Thyroid gland (tissue), 4 donors: ENCODE data around the gene SYNGAP1. TPM values are rescaled to one million over a fixed set of nuclear protein-coding genes. Genes with fewer than 3 reads are reported as not detected.

Experiments
- DNase-seq, 2 donors: peaks; one replicate each; pipeline ENCODE4 v3.0.0-alpha.2; 2019
- H3K27ac ChIP-seq, 3 donors: fragments of 200-600 bp; sonication (generic); 1 replicate in 2 of 3; 2 replicates in 1 of 3; pipeline ENCODE4 v1.5.1; 2016 to 2019; ENCODE audit warnings: mild to moderate bottlenecking in 1 of 3, moderate library complexity in 1 of 3
- H3K27me3 ChIP-seq: fragments of 200-600 bp; sonication (generic); one replicate; pipeline ENCODE4 v1.5.1; 2019
- H3K36me3 ChIP-seq, 2 donors: fragments of 200-600 bp; sonication (generic); one replicate each; pipeline ENCODE4 v1.5.1; 2016 to 2019
- H3K4me1 ChIP-seq, 2 donors: fragments of 200-600 bp; sonication (generic); one replicate each; pipeline ENCODE4 v1.5.1; 2017 to 2019
- H3K4me3 ChIP-seq, 3 donors: fragments of 200-600 bp; sonication (generic); replicated peaks in 1 of 3; 1 replicate in 2 of 3; 2 replicates in 1 of 3; pipeline ENCODE4 v1.5.1; 2016; ENCODE audit warnings: mild to moderate bottlenecking in 1 of 3
- H3K9me3 ChIP-seq: fragments of 200-600 bp; sonication (generic); one replicate; pipeline ENCODE4 v1.5.1; 2017
- POLR2A ChIP-seq, 2 donors: fragments of 450-650 bp; IDR thresholded peaks; one replicate each; pipeline ENCODE4 v1.6.1; 2017; ENCODE audit warnings: antibody characterized with exemption in 2 of 2, mild to moderate bottlenecking in 2 of 2, moderate library complexity in 1 of 2
- WGBS, 2 donors: methylation state at CpG; one replicate each; pipeline ENCODE4 v1.1.5; 2017; 5-methylcytosine and 5-hydroxymethylcytosine counted together
- intact Hi-C: fragments of 100-400 bp; cut with DNase I; formaldehyde crosslinking; loops from one replicate; pipeline ENCODE4 v1.15.1; 2023
- total RNA-seq, 4 donors: library from RNA; depleted of rRNA; stranded (reverse); fragments of >200 nt; gene quantifications; one replicate each; pipeline ENCODE4 v1.2.3, GENCODE V29; 2016
- TF ChIP-seq, protein P1 (sequence below), 6 experiments: fragments of 200-600 bp in 3 of 6; fragments of 450-650 bp in 3 of 6; sonication (generic) in 3 of 6; IDR thresholded peaks; one replicate each; pipeline ENCODE4 v1.5.1; 2016 to 2019; ENCODE audit warnings: antibody characterized with exemption in 6 of 6, mild to moderate bottlenecking in 2 of 6, inconsistent platforms in 1 of 6, moderate library complexity in 1 of 6

Gene SYNGAP1
- total RNA-seq, 4 donors from 2014 or later = 10.0 to 15.3 (median 12.2) TPM

GRCh38 chr6:33433001-33433543 lies 13.2 kb downstream of the SYNGAP1 start:
- Histone ChIP-seq H3K27ac (no peak overlapping the region), H3K4me1 (peaks cover 6 to 11% of the 10 kb centered on the region in 2 donors), H3K9me3 (no peaks in the 10 kb centered on the region), H3K27me3 (no peaks in the 10 kb centered on the region), H3K36me3 (peaks cover 20% of the 10 kb centered on the region in 2 donors), H3K4me3 (no peak overlapping the region)
- no peak for TF ChIP-seq POLR2A (IDR thresholded peaks at IDR 0.05)
- TF ChIP-seq, protein P1, sequence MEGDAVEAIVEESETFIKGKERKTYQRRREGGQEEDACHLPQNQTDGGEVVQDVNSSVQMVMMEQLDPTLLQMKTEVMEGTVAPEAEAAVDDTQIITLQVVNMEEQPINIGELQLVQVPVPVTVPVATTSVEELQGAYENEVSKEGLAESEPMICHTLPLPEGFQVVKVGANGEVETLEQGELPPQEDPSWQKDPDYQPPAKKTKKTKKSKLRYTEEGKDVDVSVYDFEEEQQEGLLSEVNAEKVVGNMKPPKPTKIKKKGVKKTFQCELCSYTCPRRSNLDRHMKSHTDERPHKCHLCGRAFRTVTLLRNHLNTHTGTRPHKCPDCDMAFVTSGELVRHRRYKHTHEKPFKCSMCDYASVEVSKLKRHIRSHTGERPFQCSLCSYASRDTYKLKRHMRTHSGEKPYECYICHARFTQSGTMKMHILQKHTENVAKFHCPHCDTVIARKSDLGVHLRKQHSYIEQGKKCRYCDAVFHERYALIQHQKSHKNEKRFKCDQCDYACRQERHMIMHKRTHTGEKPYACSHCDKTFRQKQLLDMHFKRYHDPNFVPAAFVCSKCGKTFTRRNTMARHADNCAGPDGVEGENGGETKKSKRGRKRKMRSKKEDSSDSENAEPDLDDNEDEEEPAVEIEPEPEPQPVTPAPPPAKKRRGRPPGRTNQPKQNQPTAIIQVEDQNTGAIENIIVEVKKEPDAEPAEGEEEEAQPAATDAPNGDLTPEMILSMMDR (IDR thresholded peaks at IDR 0.05) = no peak
- DNase-seq = no peak
- WGBS, 2 donors = 100% methylated on average over 1 of the region's 1 CpG
- intact Hi-C loops = no loop called here

DNA sequence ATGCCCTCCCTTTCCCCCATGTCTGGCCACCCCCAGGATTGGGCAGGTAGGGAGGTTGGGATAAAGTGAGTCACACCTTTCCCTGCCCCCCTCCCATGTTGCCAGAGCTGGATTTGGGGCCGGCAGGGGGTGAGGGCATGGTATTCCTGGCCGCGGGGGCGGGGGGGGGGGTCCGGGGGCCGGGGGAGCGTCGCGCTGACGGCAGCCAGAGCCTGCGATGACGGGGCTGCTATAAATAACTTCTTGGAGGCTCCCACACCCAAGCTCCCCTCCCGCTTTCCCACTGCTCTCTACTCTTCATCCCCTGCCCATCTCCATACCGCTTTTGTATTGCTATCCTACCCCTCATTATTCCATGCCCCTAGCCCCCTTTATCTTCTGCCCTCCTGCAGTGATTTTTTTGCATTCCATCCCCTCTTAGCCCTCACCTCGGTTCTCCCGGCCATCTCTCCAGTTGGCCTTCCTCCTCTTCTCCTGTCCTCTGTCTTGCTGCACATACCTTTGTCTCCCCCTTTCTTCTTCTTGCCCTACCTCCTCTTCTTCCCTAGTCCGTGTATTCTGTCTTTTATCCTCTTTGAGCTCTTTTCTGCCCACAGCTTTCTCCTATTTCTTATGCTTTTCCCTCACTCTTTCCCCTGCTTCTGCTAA lies 13.8 kb downstream of the SYNGAP1 start:
- intact Hi-C loops = no loop called here
- 42 to 51% methylated on average over 13 to 15 of the region's 17 CpGs for WGBS, 2 donors

DNA sequence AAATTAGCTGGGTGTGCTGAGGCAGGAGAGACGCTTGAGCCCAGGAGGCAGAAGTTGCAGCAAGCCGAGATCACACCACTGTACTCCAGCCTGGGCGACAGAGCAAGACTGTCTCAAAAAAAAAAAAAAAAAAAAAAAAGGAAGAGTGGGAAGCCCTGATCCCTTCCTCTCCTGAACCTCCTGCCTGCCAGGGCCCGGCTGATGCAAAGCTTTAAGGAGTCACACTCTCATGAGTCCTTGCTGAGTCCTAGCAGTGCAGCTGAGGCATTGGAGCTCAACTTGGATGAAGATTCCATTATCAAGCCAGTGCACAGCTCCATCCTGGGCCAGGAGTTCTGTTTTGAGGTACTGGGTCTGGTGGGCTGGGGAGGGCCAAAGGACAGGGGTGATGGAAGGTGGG lies 15.1 kb downstream of the SYNGAP1 start:
- no peak overlapping the region for H3K27ac ChIP-seq
- peaks cover 0 to 5% of the 10 kb centered on the region in 2 donors for H3K4me1 ChIP-seq
- DNase-seq = no peak
- H3K9me3 ChIP-seq = no peaks in the 10 kb centered on the region
- 87 to 94% methylated on average over 4 of the region's 4 CpGs for WGBS, 2 donors
- H3K4me3 ChIP-seq = no peak overlapping the region
- TF ChIP-seq, protein P1 (IDR thresholded peaks at IDR 0.05) = no peak
- no peak for TF ChIP-seq POLR2A (IDR thresholded peaks at IDR 0.05)
- intact Hi-C loops = no loop called here
- H3K27me3 ChIP-seq = no peaks in the 10 kb centered on the region
- H3K36me3 ChIP-seq = peaks cover 20 to 24% of the 10 kb centered on the region in 2 donors

More for the DNA sequence above, 13.8 kb downstream of the SYNGAP1 start:
- Histone ChIP-seq H3K27ac (no peak overlapping the region), H3K36me3 (peaks cover 20 to 24% of the 10 kb centered on the region in 2 donors), H3K4me3 (no peak overlapping the region), H3K9me3 (no peaks in the 10 kb centered on the region), H3K4me1 (peaks cover 1 to 6% of the 10 kb centered on the region in 2 donors), H3K27me3 (no peaks in the 10 kb centered on the region)
- no peak for DNase-seq
- no peak for TF ChIP-seq POLR2A (IDR thresholded peaks at IDR 0.05)

- Histone ChIP-seq H3K27ac (no peak overlapping the region), H3K4me1 (no peaks in the 10 kb centered on the region), H3K27me3 (no peaks in the 10 kb centered on the region), H3K36me3 (peaks cover 21 to 24% of the 10 kb centered on the region in 2 donors), H3K4me3 (no peak overlapping the region), H3K9me3 (no peaks in the 10 kb centered on the region)
- intact Hi-C loops = no loop called here
- no peak for TF ChIP-seq POLR2A (IDR thresholded peaks at IDR 0.05)
- TF ChIP-seq, protein P1 (IDR thresholded peaks at IDR 0.05) = no peak
- WGBS, 2 donors = 94 to 98% methylated on average over 13 to 17 of the region's 18 CpGs
- no peak for DNase-seq
Observed at GRCh38 chr6:33437666-33438065, 17.8 kb downstream of the SYNGAP1 start.

DNA sequence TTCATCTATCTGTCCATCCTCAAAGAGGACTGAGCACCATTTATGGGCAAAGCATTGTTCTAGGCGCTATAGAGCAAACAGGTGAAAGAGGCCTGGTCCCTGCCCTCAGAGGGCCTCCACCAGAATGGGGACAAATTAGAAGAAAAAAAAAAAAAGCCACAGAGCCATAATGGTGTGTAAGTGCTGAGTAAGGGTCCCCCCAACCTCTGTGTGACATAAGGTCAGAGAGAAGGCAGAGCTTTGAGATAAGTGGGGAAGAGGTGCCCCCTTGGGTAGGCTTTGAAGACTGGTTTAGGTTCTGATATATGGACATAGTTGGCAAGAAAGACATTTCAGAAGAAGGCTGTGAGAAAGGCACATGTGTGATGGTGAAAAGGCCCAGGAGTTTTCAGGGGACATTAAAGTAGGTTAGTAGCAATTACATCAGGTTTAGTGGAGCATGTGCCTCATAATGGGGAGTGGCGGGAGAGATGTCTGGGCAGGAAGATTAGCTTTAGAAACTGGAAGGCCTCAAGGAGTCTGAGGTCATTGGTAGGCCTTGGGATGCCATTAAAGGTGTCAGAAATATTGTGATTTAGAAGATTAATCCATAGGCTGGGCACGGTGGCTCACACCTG lies 19.2 kb downstream of the SYNGAP1 start:
- Histone ChIP-seq H3K9me3 (no peaks in the 10 kb centered on the region), H3K27me3 (no peaks in the 10 kb centered on the region), H3K27ac (no peak overlapping the region), H3K36me3 (peaks cover 24 to 29% of the 10 kb centered on the region in 2 donors), H3K4me1 (no peaks in the 10 kb centered on the region), H3K4me3 (no peak overlapping the region)
- intact Hi-C loops = no loop called here
- 94 to 96% methylated on average over 3 of the region's 3 CpGs for WGBS, 2 donors
- DNase-seq = no peak
- TF ChIP-seq, protein P1 (IDR thresholded peaks at IDR 0.05) = no peak
- no peak for TF ChIP-seq POLR2A (IDR thresholded peaks at IDR 0.05)
